K562 (cell line): Measurements from ENCODE around the gene C1orf21. TPM values are rescaled to one million over a fixed set of nuclear protein-coding genes. Genes with fewer than 3 reads are reported as not detected.

Experiments
- ATAC-seq: fragments of 200-7000 bp; cut with Tn5 transposase; 3 replicates; pipeline ENCODE4 v1.9.1; 2020; ENCODE audit warnings: moderate library complexity
- BruUV-seq: library from RNA; stranded (reverse); fragments of 400-500 nt; replicated peaks from 2 replicates; lab custom pipeline; 2021; lab: Mats Ljungman, UMichigan
- CTCF ChIA-PET: fragments of 300-600 bp; formaldehyde crosslinking; extraction: SDS; loops from one replicate; lab custom pipeline; 2021; ENCODE audit warnings: low intra/inter-chr PET ratio; lab: Yijun Ruan, JAX
- POLR2A ChIA-PET: fragments of 300-600, 350-650 bp; sonication (Branson Sonifier 250); formaldehyde crosslinking; extraction: SDS; loops from one replicate; lab custom pipeline; 2021; ENCODE audit warnings: antibody characterized with exemption, inconsistent platforms; lab: Yijun Ruan, JAX
- DNase-seq, 4 experiments: peaks; one replicate each; pipeline versions ENCODE4 v3.0.0 to v3.0.0-alpha.2; 2011 to 2018; ENCODE audit warnings: low spot score in 3 of 4, mixed read lengths in 3 of 4; ENCODE audit errors: extremely low read depth in 1 of 4
- FAIRE-seq: peaks from 2 replicates; lab custom pipeline; 2011; peaks lifted over from hg19 to GRCh38; lab: Jason Lieb, UNC
- H2AFZ ChIP-seq: 2 replicates; pipeline ENCODE4 v1.6.0; 2011; ENCODE audit warnings: low read depth, low read length, control low read depth, inconsistent platforms
- H3K27ac ChIP-seq: fragments of 200-600 bp; 3 replicates; pipeline ENCODE4 v1.8.0; 2011; ENCODE audit warnings: low read depth, mild to moderate bottlenecking, control low read depth, inconsistent platforms, low read length, moderate library complexity, mixed read lengths; ENCODE audit errors: extremely low read depth
- H3K27me3 ChIP-seq, 2 experiments: fragments of 300-600 bp in 1 of 2; 2 replicates in 1 of 2; 3 replicates in 1 of 2; pipeline versions ENCODE4 v1.6.0 to v1.8.0; 2011; ENCODE audit warnings: inconsistent platforms in 2 of 2, low read length in 2 of 2, mild to moderate bottlenecking in 1 of 2, mixed read lengths in 1 of 2, moderate library complexity in 1 of 2; ENCODE audit not compliant: control insufficient read depth in 2 of 2, insufficient read depth in 2 of 2
- H3K36me3 ChIP-seq: fragments of 300-600 bp; 3 replicates; pipeline ENCODE4 v1.8.0; 2011; ENCODE audit warnings: mild to moderate bottlenecking, low read length, inconsistent platforms; ENCODE audit not compliant: control insufficient read depth, insufficient read depth
- H3K4me1 ChIP-seq, 2 experiments: fragments of 200-600 bp in 1 of 2; replicated peaks in 1 of 2; 2 replicates in 1 of 2; 3 replicates in 1 of 2; pipeline versions ENCODE4 v1.5.1 to v1.8.0; 2011; ENCODE audit warnings: inconsistent platforms in 2 of 2, low read length in 2 of 2, mild to moderate bottlenecking in 1 of 2, mixed read lengths in 1 of 2, moderate library complexity in 1 of 2; ENCODE audit not compliant: control insufficient read depth in 2 of 2, insufficient read depth in 2 of 2
- H3K4me2 ChIP-seq: 2 replicates; pipeline ENCODE4 v1.6.1; 2011; ENCODE audit warnings: low read length, control low read depth, inconsistent platforms, mixed read lengths; ENCODE audit not compliant: insufficient read depth
- H3K4me3 ChIP-seq: fragments of 200-600 bp; sonication (generic), shearing (Covaris generic); 2 replicates; pipeline ENCODE4 v1.5.1; 2016; ENCODE audit warnings: control low read depth, inconsistent platforms
- H3K79me2 ChIP-seq: fragments of 200-600 bp; 3 replicates; pipeline ENCODE4 v1.8.0; 2011; ENCODE audit warnings: low read length, inconsistent platforms; ENCODE audit not compliant: control insufficient read depth, insufficient read depth
- H3K9ac ChIP-seq, 2 experiments: 2 replicates each; pipeline versions ENCODE4 v1.6.0 to v1.6.1; 2011; ENCODE audit warnings: low read depth in 2 of 2, low read length in 2 of 2, control low read depth in 1 of 2, inconsistent platforms in 1 of 2, mild to moderate bottlenecking in 1 of 2, mixed read lengths in 1 of 2; ENCODE audit not compliant: insufficient read depth in 1 of 2
- H3K9me1 ChIP-seq: one replicate; pipeline ENCODE4 v1.6.0; 2011; ENCODE audit warnings: inconsistent platforms, mild to moderate bottlenecking, low read length, moderate library complexity; ENCODE audit not compliant: control insufficient read depth, insufficient read depth
- H3K9me3 ChIP-seq: replicated peaks from 2 replicates; pipeline ENCODE4 v1.5.1; 2011; ENCODE audit warnings: low read depth, low read length, inconsistent platforms; ENCODE audit not compliant: control insufficient read depth, insufficient read depth
- H4K20me1 ChIP-seq: replicated peaks from 2 replicates; pipeline ENCODE4 v1.6.1; 2011; ENCODE audit warnings: low read length, inconsistent platforms, mixed read lengths; ENCODE audit not compliant: control insufficient read depth, insufficient read depth
- ARID3A ChIP-seq: IDR thresholded peaks from 2 replicates; pipeline ENCODE4 v1.6.1; 2012; ENCODE audit warnings: low read depth, low read length, improper control_type of control experiment, borderline replicate concordance
- BDP1 ChIP-seq: IDR thresholded peaks from 3 replicates; pipeline ENCODE4 v1.6.1; 2011; ENCODE audit not compliant: insufficient read length, insufficient read depth
- BMI1 ChIP-seq: fragments of 150-350 bp; IDR thresholded peaks from 2 replicates; pipeline ENCODE4 v1.6.1; 2014; ENCODE audit warnings: low read length
- BRD4 ChIP-seq: fragments of 200-600 bp; sonication (generic); IDR thresholded peaks from 2 replicates; pipeline ENCODE4 v1.6.1; 2017; ENCODE audit warnings: inconsistent platforms
- DPF2 ChIP-seq: fragments of 450-650 bp; IDR thresholded peaks from 2 replicates; pipeline ENCODE4 v1.6.1; 2016
- EGR1 ChIP-seq: fragments of 450-650 bp; conservative IDR thresholded peaks from 2 replicates; pipeline ENCODE4 v1.6.1; 2017; ENCODE audit warnings: mild to moderate bottlenecking
- ESRRB ChIP-seq: fragments of 250-450 bp; sonication (Bioruptor Pico); IDR thresholded peaks from 2 replicates; pipeline ENCODE4 v1.5.0; 2020; ENCODE audit warnings: mild to moderate bottlenecking, moderate library complexity, borderline replicate concordance
- ETS2 ChIP-seq: IDR thresholded peaks from 2 replicates; pipeline ENCODE4 v1.6.1; 2016; ENCODE audit warnings: borderline replicate concordance, missing genetic modification characterization, mild to moderate bottlenecking, moderate library complexity, missing compliant biosample characterization; ENCODE audit not compliant: poor library complexity, severe bottlenecking
- FOXJ3 ChIP-seq: sonication (generic); formaldehyde crosslinking; IDR thresholded peaks from 2 replicates; pipeline ENCODE4 v1.4.0; 2020; ENCODE audit warnings: mild to moderate bottlenecking, missing genetic modification reagents
- HDAC1 ChIP-seq, 2 experiments: fragments of 450-650 bp; IDR thresholded peaks; 2 replicates each; pipeline ENCODE4 v1.6.1; 2016 to 2017; ENCODE audit warnings: inconsistent platforms in 1 of 2, mild to moderate bottlenecking in 1 of 2, moderate library complexity in 1 of 2
- HOXB6 ChIP-seq: fragments of 250-450 bp; sonication (Bioruptor Pico); IDR thresholded peaks from 2 replicates; pipeline ENCODE4 v1.5.1; 2022; ENCODE audit warnings: mild to moderate bottlenecking, borderline replicate concordance
- MYC ChIP-seq, 2 experiments: fragments of 250-450 bp in 1 of 2; sonication (Bioruptor Pico) in 1 of 2; IDR thresholded peaks; 2 replicates each; pipeline versions ENCODE4 v1.5.1 to v1.6.1; 2012 to 2021; ENCODE audit warnings: low read depth in 2 of 2, borderline replicate concordance in 1 of 2, improper control_type of control experiment in 1 of 2, low read length in 1 of 2, mild to moderate bottlenecking in 1 of 2, moderate library complexity in 1 of 2
- POLR2AphosphoS2 ChIP-seq: IDR thresholded peaks from 2 replicates; pipeline ENCODE4 v1.6.1; 2012; ENCODE audit warnings: low read length, improper control_type of control experiment
- POLR3A ChIP-seq: IDR thresholded peaks from 2 replicates; pipeline ENCODE4 v1.6.1; 2011; ENCODE audit warnings: borderline replicate concordance, mild to moderate bottlenecking, moderate library complexity; ENCODE audit not compliant: insufficient read length, insufficient read depth; ENCODE audit errors: extremely low read depth
- SNIP1 ChIP-seq: fragments of 450-650 bp; IDR thresholded peaks from 2 replicates; pipeline ENCODE4 v1.7.1; 2017; ENCODE audit warnings: low read depth, mild to moderate bottlenecking
- ZNF175 ChIP-seq: fragments of 200-800 bp; sonication (Bioruptor generic); IDR thresholded peaks from 2 replicates; pipeline ENCODE4 v1.6.1; 2016; ENCODE audit warnings: low read depth, mild to moderate bottlenecking, missing genetic modification characterization, missing compliant biosample characterization
- ZNF217 ChIP-seq: sonication (generic); formaldehyde crosslinking; IDR thresholded peaks from 2 replicates; pipeline ENCODE4 v1.8.0; 2022; ENCODE audit warnings: mild to moderate bottlenecking, missing genetic modification reagents
- ZNF717 ChIP-seq: fragments of 250-450 bp; sonication (Bioruptor Pico); IDR thresholded peaks from 2 replicates; pipeline ENCODE4 v1.5.0; 2021
- WGBS: fragments of 100-300 bp; shearing (Covaris generic); methylation state at CpG from one replicate; pipeline ENCODE4 v1.1.6; 2016; ENCODE audit warnings: low coverage, mixed read lengths; ENCODE audit not compliant: insufficient coverage; ENCODE audit errors: missing lambda C conversion rate; 5-methylcytosine and 5-hydroxymethylcytosine counted together
- in situ Hi-C: fragments of 300-500 bp; cut with MboI; formaldehyde crosslinking; loops from 4 replicates; pipeline ENCODE4 v1.15.0; 2018; ENCODE audit warnings: inconsistent platforms, mixed read lengths
- intact Hi-C: fragments of 100-400 bp; cut with micrococcal nuclease; formaldehyde crosslinking; loops from 2 replicates; pipeline ENCODE4 v1.14.2; 2022
- polyA plus RNA-seq, 8 experiments: library from polyadenylated mRNA; depleted of rRNA in 4 of 8; stranded (reverse) in 5 of 8; unstranded in 3 of 8; fragments of >200 nt; fragmentation: Nextera tagmentation in 2 of 8; fragmentation: Illumina TruSeq in 1 of 8; extraction: Ambion mirVana in 2 of 8; extraction: Trizol in 1 of 8; gene quantifications; 2 replicates each; pipeline versions ENCODE4 v1.2.1 to v1.2.3, GENCODE V29; 2011 to 2014; ENCODE audit warnings: inconsistent platforms in 1 of 8, missing spikeins in 1 of 8
- total RNA-seq, 7 experiments: library from RNA; depleted of rRNA in 6 of 7; stranded (reverse); fragments of >200 nt in 6 of 7; fragmentation: Illumina TruSeq in 2 of 7; extraction: Trizol in 2 of 7; gene quantifications; 2 replicates each; pipeline versions ENCODE4 v1.2.1 to v1.2.3, GENCODE V29; 2011 to 2021; ENCODE audit warnings: low replicate concordance in 1 of 7
- TF ChIP-seq, protein P1 (sequence below): fragments of 450-650 bp; IDR thresholded peaks from 2 replicates; pipeline ENCODE4 v1.6.1; 2017; ENCODE audit warnings: antibody characterized with exemption

C1orf21 gene
- total and polyA plus RNA-seq, 9 of the 15 experiments (the other 6 are each of a cell fraction or from before 2014, with no cell fraction given): under 0.01 to 0.31 (median 0.07) TPM

DNA sequence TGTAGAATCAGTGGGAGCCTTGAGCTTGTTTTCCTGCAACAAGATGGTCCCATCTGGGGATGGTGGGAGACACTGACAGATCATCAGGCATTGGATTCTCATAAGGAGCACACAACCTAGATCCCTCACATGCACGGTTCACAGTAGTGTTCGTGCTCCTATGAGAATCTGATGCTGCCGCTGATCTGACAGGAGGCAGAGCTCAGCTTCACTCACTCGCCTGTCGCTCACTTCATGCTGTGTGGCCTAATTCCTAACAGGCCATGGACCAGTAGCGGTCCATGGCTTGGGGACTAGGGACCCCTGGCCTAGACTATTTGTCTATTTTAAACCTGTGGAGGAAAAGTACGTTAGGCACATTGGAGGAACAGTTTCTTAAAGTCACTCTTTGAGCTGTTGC, 227.8 kb downstream of the C1orf21 start:
- no peak overlapping the region for H3K4me2 ChIP-seq
- TF ChIP-seq POLR2AphosphoS2 (no peak), DPF2 (no peak), MYC (IDR thresholded peaks at IDR 0.05; ENCODE audit: low read depth, low read length) (no peak), MYC (CRISPR knock-in tag; IDR thresholded peaks at IDR 0.05; ENCODE audit: borderline replicate concordance, low read depth) (no peak), ARID3A (no peak), SNIP1 (no peak), ESRRB (CRISPR knock-in tag) (no peak), HOXB6 (CRISPR knock-in tag) (no peak), HDAC1 (IDR thresholded peaks at IDR 0.05) (no peak), BRD4 (no peak), ETS2 (tag) (no peak), ZNF717 (CRISPR knock-in tag) (no peak), EGR1 (no peak), FOXJ3 (CRISPR knock-in tag) (no peak), BDP1 (no peak), POLR3A (no peak), ZNF217 (no peak), BMI1 (no peak), ZNF175 (no peak)
- TF ChIP-seq, protein P1, sequence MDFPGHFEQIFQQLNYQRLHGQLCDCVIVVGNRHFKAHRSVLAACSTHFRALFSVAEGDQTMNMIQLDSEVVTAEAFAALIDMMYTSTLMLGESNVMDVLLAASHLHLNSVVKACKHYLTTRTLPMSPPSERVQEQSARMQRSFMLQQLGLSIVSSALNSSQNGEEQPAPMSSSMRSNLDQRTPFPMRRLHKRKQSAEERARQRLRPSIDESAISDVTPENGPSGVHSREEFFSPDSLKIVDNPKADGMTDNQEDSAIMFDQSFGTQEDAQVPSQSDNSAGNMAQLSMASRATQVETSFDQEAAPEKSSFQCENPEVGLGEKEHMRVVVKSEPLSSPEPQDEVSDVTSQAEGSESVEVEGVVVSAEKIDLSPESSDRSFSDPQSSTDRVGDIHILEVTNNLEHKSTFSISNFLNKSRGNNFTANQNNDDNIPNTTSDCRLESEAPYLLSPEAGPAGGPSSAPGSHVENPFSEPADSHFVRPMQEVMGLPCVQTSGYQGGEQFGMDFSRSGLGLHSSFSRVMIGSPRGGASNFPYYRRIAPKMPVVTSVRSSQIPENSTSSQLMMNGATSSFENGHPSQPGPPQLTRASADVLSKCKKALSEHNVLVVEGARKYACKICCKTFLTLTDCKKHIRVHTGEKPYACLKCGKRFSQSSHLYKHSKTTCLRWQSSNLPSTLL: no peak
- TF ChIP-seq, all 486 proteins: peak for 0
- BruUV-seq: no TSS peak
- Histone ChIP-seq H3K36me3 (no peaks in the 10 kb centered on the region), H3K4me3 (no peak overlapping the region), H2AFZ (no peak overlapping the region), H3K27ac (no peak overlapping the region), H3K27me3 (peaks cover 4 to 7% of the 10 kb centered on the region in 2 experiments; a peak in 1 of 5 replicates), H3K4me1 (no peaks in the 10 kb centered on the region; a peak in 1 of 5 replicates), H3K9ac (no peak overlapping the region), H3K9me1 (no peaks in the 10 kb centered on the region), H3K79me2 (no peaks in the 10 kb centered on the region), H4K20me1 (no peaks in the 10 kb centered on the region), H3K9me3 (no peaks in the 10 kb centered on the region)
- CTCF ChIA-PET: no interaction called here
- FAIRE-seq (no peak), DNase-seq (no peak), ATAC-seq (no peak)
- POLR2A ChIA-PET: interaction anchor here (0.6 kb wide), 1 partner anchor 20 kb away, joined by 3 read pairs; no protein-coding TSS in a partner anchor
- intact Hi-C loops: no loop called here
- WGBS: 1% methylated on average over 7 of the region's 7 CpGs
- in situ Hi-C loops: no loop called here
